HG03558 (cell line): ENCODE results near the gene OVOL2.
"Not testable (repeated sequence)": the region's sequence is repeated elsewhere in the genome, so short reads cannot be mapped to it uniquely, and the experiment has no call there.

ENCODE experiments used
- ATAC-seq: cut with Tn5 transposase; IDR thresholded peaks from one replicate; pipeline ENCODE4 v1.9.1; 2021; ENCODE audit warnings: moderate number of reproducible peaks; ENCODE audit not compliant: unreplicated experiment; ENCODE audit errors: extremely low read depth

OVOL2 gene

GRCh38 chr20:18058661-18059467 is 1.1 kb upstream of the OVOL2 start:
- ATAC-seq = no peak

- no peak for ATAC-seq
Measured at GRCh38 chr20:18057994-18058349, 256 bp upstream of the OVOL2 start.

GRCh38 chr20:18056174-18057100 is 1.3 kb downstream of the OVOL2 start:
- no peak for ATAC-seq

GRCh38 chr20:18055261-18055660 is 2.5 kb downstream of the OVOL2 start:
- no peak for ATAC-seq

DNA sequence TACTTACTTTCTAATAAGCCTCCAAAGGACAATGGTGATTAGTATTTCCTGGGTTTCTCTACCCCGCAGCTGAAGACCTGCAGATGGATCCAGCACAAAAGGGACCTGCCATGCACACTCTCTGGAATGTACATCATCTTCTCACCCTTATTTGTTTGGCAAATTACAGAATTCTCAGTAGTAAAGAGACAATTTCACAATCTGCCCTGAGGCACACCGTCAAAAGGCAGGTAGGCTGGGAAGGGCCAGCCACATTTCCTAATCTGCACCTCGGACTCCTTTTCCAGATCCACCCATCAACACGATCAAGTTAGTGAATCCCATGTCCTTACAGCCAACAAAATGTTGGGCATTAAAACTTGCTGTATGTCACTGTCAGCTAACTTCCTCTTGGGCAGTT is 4.9 kb downstream of the OVOL2 start:
- no peak for ATAC-seq

- ATAC-seq = no peak
Measured at GRCh38 chr20:18050628-18051027, 7.1 kb downstream of the OVOL2 start.

DNA sequence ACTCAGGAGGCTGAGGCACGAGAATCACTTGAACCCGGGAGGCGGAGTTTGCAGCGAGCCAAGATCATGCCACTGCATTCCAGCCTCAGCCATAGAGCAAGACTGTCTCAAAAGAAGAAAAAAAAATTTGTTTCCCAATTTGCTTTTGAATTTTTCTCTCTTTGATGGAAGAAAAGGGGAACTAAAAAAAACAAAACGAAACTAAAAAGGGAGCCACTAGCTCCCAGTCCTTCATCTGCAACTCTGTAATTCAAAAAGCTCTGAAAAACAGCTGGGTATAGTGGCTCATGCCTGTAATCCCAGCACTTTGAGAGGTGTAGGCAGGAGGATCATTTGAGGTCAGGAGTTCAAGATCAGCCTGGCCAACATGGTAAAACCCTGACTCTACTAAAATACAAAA is 9.5 kb downstream of the OVOL2 start:
- ATAC-seq = no peak

GRCh38 chr20:18046535-18046934 is 11.2 kb downstream of the OVOL2 start:
- no peak for ATAC-seq

DNA sequence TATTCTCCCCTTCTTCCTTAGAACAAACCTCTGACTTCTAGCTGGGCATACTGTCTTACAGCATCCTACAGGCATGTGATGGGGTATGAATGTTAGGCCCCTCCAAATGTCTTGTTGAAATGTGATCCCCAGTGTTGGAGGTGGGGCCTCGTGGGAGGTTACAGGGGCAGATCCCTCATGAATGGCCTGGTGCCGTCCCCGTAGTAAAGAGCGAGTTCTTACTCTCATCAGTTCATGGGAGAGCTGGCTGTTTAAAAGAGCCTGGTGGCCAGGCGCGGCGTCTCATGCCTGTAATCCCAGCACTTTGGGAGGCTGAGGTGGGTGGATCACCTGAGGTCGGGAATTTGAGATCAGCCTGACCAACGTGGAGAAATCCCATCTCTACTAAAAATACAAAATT is 15.5 kb downstream of the OVOL2 start:
- ATAC-seq = no peak

DNA sequence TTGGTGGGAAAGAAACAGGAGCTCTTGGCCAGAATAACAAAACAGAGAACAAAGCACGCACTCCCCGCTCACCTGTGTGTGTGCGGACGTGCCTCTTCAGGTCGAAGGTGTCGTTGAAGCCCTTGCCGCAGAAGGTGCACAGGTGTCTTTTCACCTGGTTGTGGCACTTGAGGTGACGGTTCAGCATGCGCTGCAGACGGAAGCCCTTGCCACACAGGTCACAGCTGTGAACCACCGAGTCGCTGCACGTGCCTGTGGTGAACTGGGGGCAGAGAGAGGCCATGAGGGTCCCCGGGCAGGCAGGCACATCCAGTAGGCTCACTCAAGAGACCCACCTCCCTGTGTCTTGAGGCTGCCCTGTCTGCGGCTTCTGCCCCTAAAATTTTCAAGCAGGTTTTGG is 16.3 kb downstream of the OVOL2 start:
- ATAC-seq = no peak

DNA sequence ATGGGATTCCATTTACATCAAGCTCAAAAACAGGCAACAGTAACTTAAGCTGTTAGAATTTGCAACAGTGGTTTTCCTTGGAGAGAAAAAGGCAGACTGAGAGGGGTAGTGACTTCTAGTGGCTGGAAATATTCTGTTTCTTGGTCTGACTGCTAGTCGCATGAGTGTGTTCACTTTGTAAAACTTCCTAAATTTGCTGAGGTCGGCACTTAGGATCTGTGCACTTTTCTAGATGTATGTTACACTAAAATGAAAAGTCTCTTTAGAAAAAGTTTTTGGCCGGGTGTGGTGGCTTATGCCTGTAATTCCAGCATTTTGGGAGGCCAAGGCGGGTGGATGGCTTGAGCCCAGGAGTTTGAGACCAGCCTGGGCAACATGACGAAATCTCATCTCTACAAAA is 18.7 kb downstream of the OVOL2 start:
- ATAC-seq = no peak

DNA sequence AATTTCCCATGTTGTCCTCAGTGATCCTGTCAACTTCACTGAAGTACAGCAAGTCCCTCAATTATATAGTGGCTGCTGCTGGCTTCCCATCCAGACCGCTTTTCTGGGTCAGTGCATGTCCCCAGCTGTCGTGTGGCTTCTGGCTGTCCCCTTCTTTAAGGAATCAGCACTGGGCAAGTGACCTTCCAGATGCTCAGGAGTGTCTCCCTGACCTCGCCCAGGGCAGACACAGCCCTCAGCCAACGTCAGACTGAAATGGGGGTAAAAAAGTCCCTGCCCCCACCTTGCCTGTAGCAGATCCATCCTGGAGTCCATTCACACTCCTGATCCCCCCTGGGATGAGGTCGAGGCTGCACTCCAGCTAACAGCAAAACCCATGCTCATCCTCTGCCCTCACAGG is 23.7 kb downstream of the OVOL2 start:
- ATAC-seq = no peak

- ATAC-seq = no peak
Measured at GRCh38 chr20:18032977-18033892, 24.5 kb downstream of the OVOL2 start.

- no peak for ATAC-seq
Measured at GRCh38 chr20:18031888-18032509, 25.7 kb downstream of the OVOL2 start.

DNA sequence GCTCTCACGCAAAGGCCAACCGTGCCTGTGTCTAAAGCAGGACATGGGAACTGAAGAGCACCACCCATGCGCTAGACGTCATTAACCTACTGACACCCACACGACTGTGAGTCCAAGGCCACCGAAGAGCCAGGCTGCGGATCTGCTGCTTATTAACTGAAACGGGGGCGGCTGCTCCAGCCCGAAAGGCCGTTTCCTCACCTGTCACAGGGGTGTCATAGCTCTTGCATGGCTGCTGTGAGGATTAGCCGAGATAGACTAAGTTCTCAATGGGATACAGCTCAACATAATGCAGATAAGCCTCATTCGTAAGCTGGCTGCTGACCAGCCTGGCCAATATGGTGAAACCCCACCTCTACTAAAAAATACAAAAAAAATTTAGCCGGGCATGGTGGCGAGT is 26.7 kb downstream of the OVOL2 start:
- ATAC-seq = no peak

GRCh38 chr20:18030020-18030419 is 27.7 kb downstream of the OVOL2 start:
- no peak for ATAC-seq

- not testable (repeated sequence) for ATAC-seq
Measured at GRCh38 chr20:18027011-18027410, 30.7 kb downstream of the OVOL2 start.

DNA sequence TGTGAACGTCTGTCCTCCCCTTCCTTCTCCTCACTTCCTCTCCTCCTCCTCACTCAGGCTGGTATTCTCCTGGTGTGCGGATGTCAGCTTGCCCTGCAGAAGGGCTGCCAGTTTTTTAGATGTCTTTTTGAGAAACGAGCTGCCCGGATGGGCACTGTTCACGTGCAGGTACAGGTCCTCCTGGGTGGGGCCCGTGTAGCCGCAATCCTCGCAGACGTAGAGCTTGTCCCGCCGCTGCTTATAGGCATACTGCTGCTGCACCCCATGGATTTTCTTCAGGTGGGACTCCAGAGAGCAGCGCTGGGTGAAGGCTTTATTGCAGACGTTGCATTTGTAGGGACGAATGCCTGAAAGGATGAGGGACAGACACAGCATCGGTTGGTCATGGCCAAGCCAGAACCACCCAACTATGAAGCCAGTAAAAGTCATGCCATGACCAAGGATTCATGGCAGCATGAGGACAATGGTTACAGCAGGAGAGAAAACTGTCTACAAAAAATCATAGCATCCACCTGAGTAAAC is 33.0 kb downstream of the OVOL2 start:
- no peak for ATAC-seq

DNA sequence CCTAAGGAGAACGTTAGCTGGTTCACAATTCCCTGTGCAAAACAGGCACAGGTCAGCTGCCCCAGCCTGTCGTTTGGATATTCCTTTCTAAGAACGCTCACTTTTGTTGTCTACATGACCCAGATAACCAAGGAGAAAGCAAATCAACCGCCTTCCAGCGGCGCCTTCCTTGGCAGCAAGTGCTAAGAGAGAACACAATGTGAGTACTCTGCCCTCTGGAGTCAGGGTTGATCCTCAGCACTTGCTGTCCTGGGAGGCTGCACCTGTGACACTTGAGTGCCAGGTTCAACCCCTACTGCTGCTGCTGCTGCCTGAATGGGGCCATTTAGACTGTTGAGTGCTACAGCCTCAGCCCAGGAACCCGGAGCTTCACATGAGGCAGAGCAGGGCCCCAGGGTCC is 36.8 kb downstream of the OVOL2 start:
- no peak for ATAC-seq

DNA sequence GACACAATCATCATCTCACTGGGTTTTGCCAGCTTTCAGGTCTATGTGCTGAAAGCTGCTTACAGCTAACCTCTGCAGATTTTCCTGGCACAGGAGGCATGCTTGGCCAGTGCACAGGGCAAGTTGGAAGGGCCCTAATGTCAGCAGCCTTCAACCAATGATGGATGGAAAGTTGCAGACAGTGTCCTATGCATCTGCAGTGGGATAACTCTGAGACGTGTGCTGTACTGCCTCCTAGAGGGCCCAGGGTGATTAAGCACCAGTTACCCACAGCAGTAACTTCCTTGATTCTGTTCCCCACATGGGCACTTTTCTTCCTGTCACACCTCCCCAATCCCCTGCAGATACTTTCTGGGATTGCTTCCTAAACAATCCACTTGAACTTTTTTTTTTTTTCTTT is 38.6 kb downstream of the OVOL2 start:
- ATAC-seq = no peak
